HEK293 (cell line): ENCODE results near the gene NID2.
A peak's percentile ranks its signal among the peaks of the same experiment; 100 is the strongest.

Experiments used
- CTCF ChIA-PET: fragments of 350-600 bp; formaldehyde crosslinking; extraction: SDS; loops from one replicate; lab custom pipeline; 2021; ENCODE audit warnings: antibody characterized with exemption; lab: Yijun Ruan, JAX
- POLR2A ChIA-PET: fragments of 300-600 bp; formaldehyde crosslinking; extraction: SDS; loops from one replicate; lab custom pipeline; 2020; ENCODE audit warnings: antibody characterized with exemption, inconsistent platforms; lab: Yijun Ruan, JAX
- H3K27ac ChIP-seq: fragments of 200-500 bp; sonication (Bioruptor generic); 2 replicates; pipeline ENCODE4 v1.5.1; 2014; ENCODE audit warnings: low read depth, low read length, control low read depth, inconsistent platforms; ENCODE audit errors: extremely low read depth
- H3K36me3 ChIP-seq, 2 experiments: fragments of 200-500 bp in 1 of 2; sonication (Bioruptor generic) in 1 of 2; 1 replicate in 1 of 2; 2 replicates in 1 of 2; pipeline ENCODE4 v1.5.1; 2014 to 2017; ENCODE audit warnings: inconsistent platforms in 2 of 2, low read length in 2 of 2; ENCODE audit not compliant: control insufficient read depth in 2 of 2, insufficient read depth in 1 of 2
- H3K4me1 ChIP-seq: fragments of 200-500 bp; sonication (Bioruptor generic); 2 replicates; pipeline ENCODE4 v1.5.1; 2014; ENCODE audit warnings: mild to moderate bottlenecking, low read length, inconsistent platforms; ENCODE audit not compliant: control insufficient read depth, insufficient read depth
- H3K4me3 ChIP-seq: 2 replicates; pipeline ENCODE4 v1.5.1; 2011; ENCODE audit warnings: low read depth, mild to moderate bottlenecking, control low read depth, low read length, moderate library complexity
- H3K9me3 ChIP-seq: fragments of 200-500 bp; sonication (Bioruptor generic); 2 replicates; pipeline ENCODE4 v1.5.1; 2014; ENCODE audit warnings: low read depth, low read length, inconsistent platforms; ENCODE audit not compliant: control insufficient read depth, insufficient read depth
- GLI4 ChIP-seq: fragments of 450-650 bp; formaldehyde crosslinking; IDR thresholded peaks from 2 replicates; pipeline ENCODE4 v1.5.1; 2016; ENCODE audit warnings: missing biosample characterization, missing genetic modification characterization
- KLF1 ChIP-seq: fragments of 450-650 bp; formaldehyde crosslinking; IDR thresholded peaks from 2 replicates; pipeline ENCODE4 v1.5.1; 2016; ENCODE audit warnings: missing biosample characterization, missing genetic modification characterization
- KLF16 ChIP-seq: fragments of 450-650 bp; formaldehyde crosslinking; IDR thresholded peaks from 2 replicates; pipeline ENCODE4 v1.5.1; 2017; ENCODE audit warnings: missing biosample characterization, missing genetic modification characterization
- KLF8 ChIP-seq: fragments of 450-650 bp; formaldehyde crosslinking; IDR thresholded peaks from 2 replicates; pipeline ENCODE4 v1.5.1; 2016; ENCODE audit warnings: missing biosample characterization, missing genetic modification characterization
- PRDM10 ChIP-seq: fragments of 450-650 bp; formaldehyde crosslinking; IDR thresholded peaks from 2 replicates; pipeline ENCODE4 v1.5.1; 2016; ENCODE audit warnings: missing biosample characterization, missing genetic modification characterization
- YY2 ChIP-seq: fragments of 450-650 bp; formaldehyde crosslinking; IDR thresholded peaks from 2 replicates; pipeline ENCODE4 v1.5.1; 2016; ENCODE audit warnings: missing biosample characterization, missing genetic modification characterization
- ZBTB10 ChIP-seq: fragments of 450-650 bp; formaldehyde crosslinking; IDR thresholded peaks from 2 replicates; pipeline ENCODE4 v1.5.1; 2016; ENCODE audit warnings: missing biosample characterization, missing genetic modification characterization
- ZNF16 ChIP-seq: fragments of 450-650 bp; formaldehyde crosslinking; IDR thresholded peaks from 2 replicates; pipeline ENCODE4 v1.5.1; 2016; ENCODE audit warnings: low read depth, missing biosample characterization, missing genetic modification characterization
- ZNF214 ChIP-seq: fragments of 450-650 bp; formaldehyde crosslinking; IDR thresholded peaks from 2 replicates; pipeline ENCODE4 v1.5.1; 2017; ENCODE audit warnings: missing biosample characterization, mild to moderate bottlenecking, missing genetic modification characterization, borderline replicate concordance
- ZNF302 ChIP-seq: fragments of 450-650 bp; formaldehyde crosslinking; IDR thresholded peaks from 2 replicates; pipeline ENCODE4 v1.5.1; 2016; ENCODE audit warnings: missing biosample characterization, missing genetic modification characterization, low read depth
- ZNF423 ChIP-seq: fragments of 450-650 bp; formaldehyde crosslinking; IDR thresholded peaks from 2 replicates; pipeline ENCODE4 v1.5.1; 2016; ENCODE audit warnings: missing biosample characterization, missing genetic modification characterization
- ZNF488 ChIP-seq: fragments of 450-650 bp; formaldehyde crosslinking; IDR thresholded peaks from 2 replicates; pipeline ENCODE4 v1.5.1; 2016; ENCODE audit warnings: missing biosample characterization, missing genetic modification characterization
- ZNF549 ChIP-seq: fragments of 450-650 bp; IDR thresholded peaks from 2 replicates; pipeline ENCODE4 v1.5.1; 2018; ENCODE audit warnings: missing biosample characterization, missing genetic modification characterization, mild to moderate bottlenecking, inconsistent platforms, moderate library complexity
- ZNF600 ChIP-seq: fragments of 450-650 bp; formaldehyde crosslinking; IDR thresholded peaks from 2 replicates; pipeline ENCODE4 v1.5.1; 2016; ENCODE audit warnings: missing biosample characterization, missing genetic modification characterization
- ZNF621 ChIP-seq: fragments of 450-650 bp; formaldehyde crosslinking; IDR thresholded peaks from 2 replicates; pipeline ENCODE4 v1.5.1; 2017; ENCODE audit warnings: missing biosample characterization, missing genetic modification characterization
- ZNF624 ChIP-seq: fragments of 450-650 bp; formaldehyde crosslinking; IDR thresholded peaks from 2 replicates; pipeline ENCODE4 v1.5.1; 2017; ENCODE audit warnings: missing biosample characterization, missing genetic modification characterization
- ZNF670 ChIP-seq: fragments of 450-650 bp; formaldehyde crosslinking; IDR thresholded peaks from 2 replicates; pipeline ENCODE4 v1.5.1; 2016; ENCODE audit warnings: missing biosample characterization, missing genetic modification characterization, low read depth
- ZNF701 ChIP-seq: fragments of 450-650 bp; formaldehyde crosslinking; IDR thresholded peaks from 2 replicates; pipeline ENCODE4 v1.5.1; 2016; ENCODE audit warnings: missing biosample characterization, missing genetic modification characterization
- ZNF776 ChIP-seq: fragments of 450-650 bp; formaldehyde crosslinking; IDR thresholded peaks from 2 replicates; pipeline ENCODE4 v1.5.0; 2017; ENCODE audit warnings: missing biosample characterization, missing genetic modification characterization, borderline replicate concordance
- ZSCAN23 ChIP-seq: fragments of 450-650 bp; formaldehyde crosslinking; IDR thresholded peaks from 2 replicates; pipeline ENCODE4 v1.5.1; 2016; ENCODE audit warnings: missing biosample characterization, missing genetic modification characterization
- TF ChIP-seq, protein P1 (sequence below): fragments of 450-650 bp; formaldehyde crosslinking; IDR thresholded peaks from 2 replicates; pipeline ENCODE4 v1.5.1; 2016; ENCODE audit warnings: missing biosample characterization, missing genetic modification characterization

The NID2 gene

DNA sequence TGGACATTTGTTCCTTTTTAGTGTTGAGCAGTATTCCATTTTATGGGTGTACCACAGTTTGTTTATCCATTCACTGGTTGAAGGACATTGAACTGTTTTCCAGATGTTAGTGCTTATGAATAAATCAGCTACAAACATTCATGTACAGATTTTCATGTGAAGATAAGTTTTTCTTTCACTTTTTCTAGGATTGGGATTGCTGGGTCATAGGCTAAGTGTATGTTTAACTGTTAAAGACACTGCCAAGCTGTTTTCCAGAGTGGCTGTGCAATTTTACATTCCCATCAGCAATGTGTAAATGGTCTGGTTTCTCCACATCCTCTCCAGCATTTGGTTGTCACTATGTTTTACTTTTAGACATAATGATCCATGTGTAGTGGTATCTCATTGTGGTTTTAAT, 14.0 kb upstream of the NID2 start:
- H3K4me1 ChIP-seq: no peaks in the 10 kb centered on the region
- no peak overlapping the region for H3K27ac ChIP-seq
- no peak for TF ChIP-seq KLF8 (tag by site-specific recombination)
- TF ChIP-seq ZNF549 (tag by site-specific recombination): no peak
- TF ChIP-seq ZNF621: no peak
- TF ChIP-seq KLF1 (tag by site-specific recombination): no peak
- no peak for TF ChIP-seq ZSCAN23
- no peak for TF ChIP-seq YY2 (tag by site-specific recombination)
- POLR2A ChIA-PET: no interaction called here
- no peaks in the 10 kb centered on the region for H3K36me3 ChIP-seq
- no peak overlapping the region for H3K4me3 ChIP-seq
- CTCF ChIA-PET: interaction anchor here (0.6 to 1.0 kb wide), 2 partner anchors 18 to 1306 kb away, joined by 3 to 4 read pairs; no protein-coding TSS in a partner anchor
- no peaks in the 10 kb centered on the region for H3K9me3 ChIP-seq

DNA sequence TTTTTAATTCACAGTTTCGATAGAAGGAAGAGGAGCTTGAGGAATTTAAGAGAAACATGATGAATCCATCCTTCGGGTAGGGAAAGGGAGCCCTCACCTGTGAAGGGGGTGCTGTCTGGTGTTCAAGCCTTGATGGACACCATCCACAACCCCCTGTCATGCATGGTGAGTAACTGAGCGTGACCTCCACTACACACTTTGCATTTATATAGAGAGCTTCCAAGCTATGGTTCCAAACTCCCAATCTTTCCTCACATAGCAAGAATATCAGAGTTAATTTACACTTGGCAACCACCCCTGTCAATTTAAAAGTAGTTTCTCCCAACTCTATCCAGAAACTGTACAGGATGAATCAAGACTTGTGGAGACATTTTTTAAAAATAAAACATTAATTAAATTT, 13.1 kb upstream of the NID2 start:
- Histone ChIP-seq H3K36me3 (no peaks in the 10 kb centered on the region), H3K9me3 (no peaks in the 10 kb centered on the region), H3K4me3 (no peak overlapping the region), H3K27ac (no peak overlapping the region), H3K4me1 (no peaks in the 10 kb centered on the region)
- peak; percentile 60 for TF ChIP-seq PRDM10 (tag by site-specific recombination)
- TF ChIP-seq ZNF423 (tag by site-specific recombination): no peak
- ChIA-PET CTCF (no interaction called here), POLR2A (interaction anchor here (2.3 kb wide), 1 partner anchor 13 kb away, joined by 14 read pairs; the partner anchor contains the start of gene NID2)

DNA sequence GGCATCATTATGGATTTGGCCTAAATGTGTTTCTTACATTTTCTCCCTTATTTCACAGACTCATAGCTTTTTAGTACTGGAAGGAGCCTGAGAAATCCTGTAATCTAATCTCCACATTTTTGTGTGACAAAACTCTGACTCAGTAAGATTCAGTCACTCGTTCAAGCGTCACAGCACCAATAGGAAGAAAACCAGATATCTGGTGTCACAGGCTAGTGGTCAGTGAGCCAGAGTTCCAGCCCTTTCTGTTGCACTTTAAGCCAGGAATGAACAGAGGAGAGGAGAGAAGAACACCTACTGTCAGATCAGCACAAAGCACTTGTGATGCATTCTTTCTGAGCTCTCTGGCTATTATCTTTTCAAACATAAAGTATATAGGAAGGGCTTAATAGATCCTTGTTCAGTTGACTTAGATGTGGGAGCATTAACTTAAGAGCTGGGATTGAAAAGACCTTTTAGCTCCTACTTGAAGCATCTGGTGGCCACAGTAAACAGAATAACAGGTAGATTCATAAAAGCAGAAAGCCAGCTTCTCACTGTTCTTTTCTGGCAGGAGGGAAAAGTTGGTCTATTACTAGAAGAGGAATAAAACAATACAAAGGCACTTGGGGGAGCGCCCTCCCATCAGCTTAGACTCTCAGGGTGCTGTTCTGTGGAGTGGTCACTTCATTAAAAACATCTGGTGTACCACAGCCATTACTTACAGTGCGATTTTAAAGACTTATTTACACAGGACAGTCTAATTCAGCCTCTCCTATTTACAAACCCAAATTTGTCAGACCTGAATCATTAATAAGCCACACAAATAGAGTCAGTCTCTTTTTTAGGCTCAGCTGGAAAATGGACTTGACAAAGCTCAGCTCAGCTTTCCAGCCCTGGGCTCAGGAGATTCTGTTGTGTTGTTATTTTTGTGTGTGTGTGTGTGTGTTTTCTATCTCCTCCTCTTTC, 12.2 kb upstream of the NID2 start:
- Histone ChIP-seq H3K4me1 (no peaks in the 10 kb centered on the region), H3K27ac (no peak overlapping the region), H3K4me3 (no peak overlapping the region), H3K9me3 (no peaks in the 10 kb centered on the region), H3K36me3 (no peaks in the 10 kb centered on the region)
- ChIA-PET CTCF (interaction anchor here (1.2 to 2.6 kb wide), 3 partner anchors 10 to 50 kb away, joined by 5 to 13 read pairs (median 7); partner anchors contain the start of gene NID2), POLR2A (interaction anchor here (1.1 to 2.3 kb wide), 2 partner anchors 10 to 12 kb away, joined by 3 to 14 read pairs; partner anchors contain the start of gene NID2)
- no peak for TF ChIP-seq KLF16 (tag by site-specific recombination)
- no peak for TF ChIP-seq ZNF302 (tag by site-specific recombination)
- no peak for TF ChIP-seq ZNF600 (tag by site-specific recombination)
- TF ChIP-seq ZNF214 (tag by site-specific recombination): no peak
- TF ChIP-seq ZNF776: no peak
- no peak for TF ChIP-seq ZNF16
- TF ChIP-seq GLI4 (tag by site-specific recombination): no peak
- TF ChIP-seq ZNF701 (tag by site-specific recombination): no peak
- no peak for TF ChIP-seq ZBTB10
- TF ChIP-seq, protein P1, sequence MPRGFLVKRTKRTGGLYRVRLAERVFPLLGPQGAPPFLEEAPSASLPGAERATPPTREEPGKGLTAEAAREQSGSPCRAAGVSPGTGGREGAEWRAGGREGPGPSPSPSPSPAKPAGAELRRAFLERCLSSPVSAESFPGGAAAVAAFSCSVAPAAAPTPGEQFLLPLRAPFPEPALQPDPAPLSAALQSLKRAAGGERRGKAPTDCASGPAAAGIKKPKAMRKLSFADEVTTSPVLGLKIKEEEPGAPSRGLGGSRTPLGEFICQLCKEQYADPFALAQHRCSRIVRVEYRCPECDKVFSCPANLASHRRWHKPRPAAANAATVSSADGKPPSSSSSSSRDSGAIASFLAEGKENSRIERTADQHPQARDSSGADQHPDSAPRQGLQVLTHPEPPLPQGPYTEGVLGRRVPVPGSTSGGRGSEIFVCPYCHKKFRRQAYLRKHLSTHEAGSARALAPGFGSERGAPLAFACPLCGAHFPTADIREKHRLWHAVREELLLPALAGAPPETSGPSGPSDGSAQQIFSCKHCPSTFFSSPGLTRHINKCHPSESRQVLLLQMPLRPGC: no peak
- no peak for TF ChIP-seq ZNF624 (tag by site-specific recombination)
- TF ChIP-seq YY2 (tag by site-specific recombination): no peak
- TF ChIP-seq ZNF488 (tag by site-specific recombination): no peak
- TF ChIP-seq ZNF670 (tag by site-specific recombination): no peak
- TF ChIP-seq ZNF423 (tag by site-specific recombination): no peak
